Activated CD4-positive, alpha-beta T cell treated with anti-CD3 and anti-CD28 coated beads, Interleukin-2, amount 50 U/mL, for 1 hour (primary cell): Measurements from ENCODE around the gene PDZD4.

Experiments used
- DNase-seq: peaks from one replicate; pipeline ENCODE4 v3.0.0-alpha.2; 2020

PDZD4 gene

DNA sequence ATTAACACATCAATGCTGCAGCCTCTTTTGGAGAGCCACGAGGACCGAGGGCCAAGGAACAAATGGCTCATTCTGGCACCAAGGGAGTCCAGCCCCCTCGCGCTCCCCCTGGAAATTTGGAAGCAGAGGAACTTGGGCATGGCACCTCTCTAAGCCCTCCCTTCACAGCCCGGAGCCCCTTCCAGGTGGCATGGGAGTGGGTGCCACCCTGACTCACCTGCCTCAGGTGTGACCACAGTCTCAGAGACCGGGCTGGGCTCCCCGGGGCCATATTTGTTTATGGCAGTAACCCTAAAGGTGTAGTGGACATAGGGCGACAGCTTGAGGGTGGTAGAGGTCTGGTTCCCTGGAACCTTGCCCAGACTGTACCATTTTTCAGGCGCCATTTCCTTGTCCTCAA lies 36.8 kb upstream of the PDZD4 start:
- DNase-seq, result no peak

DNA sequence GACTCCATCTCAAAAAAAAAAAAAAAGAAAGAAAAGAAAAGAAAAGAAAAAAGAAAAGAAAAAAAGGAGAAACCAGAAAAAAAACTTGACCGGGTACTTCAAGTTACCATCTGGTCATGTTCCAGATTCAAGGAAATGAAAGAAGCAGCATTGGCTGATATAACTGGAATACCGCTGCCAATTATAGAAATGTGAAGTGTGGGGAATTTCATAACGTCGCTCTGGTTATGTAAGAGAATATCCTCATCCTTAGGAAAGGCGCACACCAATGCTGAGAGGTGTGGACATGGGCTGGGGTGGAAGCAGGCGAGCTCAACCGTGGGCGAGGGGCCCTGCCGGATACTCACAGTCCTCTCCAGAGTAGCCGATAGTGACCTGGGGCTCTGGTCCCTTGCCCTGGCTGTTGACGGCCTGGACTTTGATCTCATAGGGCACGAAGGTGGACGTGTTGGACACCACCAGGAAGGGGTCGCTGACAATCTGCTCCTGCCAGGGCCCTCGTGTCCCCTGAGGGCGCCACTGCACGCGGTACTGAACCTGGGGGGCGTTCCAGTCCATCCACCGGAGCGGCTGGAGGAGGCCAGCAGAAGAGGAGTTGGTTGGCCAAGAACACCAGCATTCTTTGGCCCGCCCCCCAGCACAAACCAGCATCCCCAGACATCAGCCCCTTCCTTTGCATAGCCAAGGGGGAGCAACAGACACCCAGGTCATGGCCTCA lies 36.1 kb upstream of the PDZD4 start:
- DNase-seq, result no peak

DNA sequence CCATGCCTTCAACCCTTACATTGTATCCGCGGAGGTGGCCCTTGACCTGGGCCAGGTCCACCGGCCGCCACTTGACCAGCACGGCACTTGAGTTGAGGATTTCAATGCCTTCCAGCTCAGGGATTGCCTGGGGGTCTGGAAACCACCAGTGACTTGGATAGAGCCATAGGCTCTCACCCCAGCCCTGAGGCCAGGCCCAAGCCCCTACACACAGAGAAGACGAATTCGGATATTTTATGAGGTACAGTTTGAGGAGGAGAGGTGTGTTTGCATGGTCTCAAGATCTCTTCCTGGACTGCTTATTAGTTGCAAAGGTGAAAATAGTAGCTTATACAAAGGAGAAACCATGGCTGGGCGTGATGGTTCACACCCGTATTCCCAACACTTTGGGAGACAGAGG lies 35.3 kb upstream of the PDZD4 start:
- no peak for DNase-seq

DNA sequence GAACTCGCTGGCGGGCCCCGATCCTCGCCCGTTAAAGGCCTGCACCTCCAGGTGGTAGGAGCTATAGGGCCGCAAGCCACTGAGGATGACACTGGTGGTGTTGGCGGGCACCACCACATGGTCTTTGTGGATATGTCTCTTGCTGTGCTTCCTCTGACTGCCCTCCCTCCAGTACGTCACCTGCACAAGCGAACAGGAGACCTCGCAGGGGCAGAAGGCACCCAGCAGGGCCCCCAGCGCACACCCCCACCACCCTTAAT lies 34.9 kb upstream of the PDZD4 start:
- DNase-seq, result no peak

DNA sequence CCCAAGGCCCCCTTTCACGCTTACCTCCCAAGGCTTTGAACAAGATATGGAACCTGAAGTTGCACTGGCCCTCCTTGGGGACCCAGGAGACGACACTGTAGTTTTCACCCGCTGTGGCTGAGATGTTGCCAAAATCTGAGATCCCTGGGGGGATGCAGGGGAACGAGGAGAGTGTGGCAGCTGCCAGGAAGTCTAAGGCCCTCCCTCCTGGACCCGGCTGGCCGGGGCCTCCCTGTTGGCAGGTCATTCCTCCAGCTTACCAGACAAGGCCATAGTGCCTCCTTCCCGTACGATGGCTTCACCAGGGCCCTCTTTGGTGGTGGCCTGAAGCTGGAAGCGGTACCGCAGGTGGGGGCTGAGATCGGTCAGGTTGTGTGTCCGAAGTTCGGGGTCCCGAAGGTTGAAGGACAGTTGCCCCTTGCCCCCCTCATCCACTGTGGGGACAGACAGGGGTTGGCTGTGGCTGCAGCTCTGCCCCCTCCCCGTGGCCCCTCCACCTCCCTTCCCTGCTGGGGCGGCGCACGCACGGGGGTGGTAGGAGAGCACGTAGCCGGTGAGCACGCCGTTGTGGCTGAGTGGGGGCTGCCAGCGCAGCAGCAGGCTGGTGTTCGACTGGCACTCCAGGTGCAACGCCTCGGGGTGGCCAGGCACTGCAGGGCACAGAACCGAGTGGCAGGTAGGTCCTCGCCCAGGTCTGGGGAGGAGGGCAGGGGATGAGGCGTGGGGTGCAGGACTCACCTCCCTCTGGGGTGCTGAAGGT lies 34.4 kb upstream of the PDZD4 start:
- DNase-seq, result no peak

DNA sequence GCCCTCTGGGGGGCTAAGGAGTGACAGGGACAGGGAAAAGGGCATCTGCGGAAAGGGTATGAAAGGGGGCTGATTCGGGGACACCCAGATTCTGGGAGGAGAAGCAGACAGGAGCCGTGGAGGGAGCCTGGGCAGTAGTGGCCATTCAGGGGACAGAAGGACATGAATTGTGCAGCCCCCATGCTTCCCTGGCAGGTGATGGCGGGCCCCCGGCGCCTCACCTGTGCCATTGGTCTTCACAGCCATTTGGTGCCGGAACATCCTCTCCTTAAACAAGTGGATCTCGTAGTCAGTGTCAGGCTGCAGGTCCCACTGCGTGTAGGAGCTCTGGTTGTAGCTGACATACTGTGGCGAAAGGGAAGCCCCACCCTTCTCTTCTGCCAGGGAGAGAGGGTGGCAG lies 33.8 kb upstream of the PDZD4 start:
- no peak for DNase-seq

DNA sequence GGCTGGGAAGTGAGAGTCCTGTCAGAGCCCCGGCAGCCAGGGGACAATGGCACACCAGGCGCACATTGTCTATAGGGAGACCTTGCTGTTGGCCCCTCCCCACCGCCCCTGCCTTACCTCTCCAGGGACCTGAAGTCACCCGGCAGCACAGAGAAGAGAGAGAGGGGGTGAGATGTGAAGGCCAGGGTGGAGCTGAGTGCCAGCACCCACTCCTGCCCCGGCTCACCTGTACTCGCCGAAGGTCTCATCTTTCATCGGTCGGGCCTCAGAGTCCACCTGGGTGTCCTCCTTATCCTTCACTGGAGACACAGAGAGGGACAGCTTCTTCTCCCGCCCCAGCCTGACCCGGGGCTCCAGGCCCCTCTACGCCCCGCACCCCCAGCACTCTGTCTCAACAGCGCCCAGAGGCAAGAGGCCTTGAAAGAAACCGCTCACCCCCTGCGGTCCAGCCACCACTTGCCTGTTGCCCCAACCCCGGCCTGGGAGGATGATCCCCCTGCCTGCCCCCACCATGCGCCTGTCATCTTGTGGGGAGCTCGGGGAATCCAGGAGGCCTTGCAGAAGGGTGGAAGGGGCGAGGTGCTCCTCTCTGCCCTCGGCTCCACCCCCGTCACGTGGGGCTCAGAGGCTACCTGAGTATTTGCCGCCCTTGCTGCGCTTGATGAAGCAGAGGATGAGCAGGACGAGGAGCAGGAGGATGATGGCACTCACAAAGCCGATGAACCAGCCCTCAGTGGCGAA lies 33.1 kb upstream of the PDZD4 start:
- DNase-seq, result no peak

DNA sequence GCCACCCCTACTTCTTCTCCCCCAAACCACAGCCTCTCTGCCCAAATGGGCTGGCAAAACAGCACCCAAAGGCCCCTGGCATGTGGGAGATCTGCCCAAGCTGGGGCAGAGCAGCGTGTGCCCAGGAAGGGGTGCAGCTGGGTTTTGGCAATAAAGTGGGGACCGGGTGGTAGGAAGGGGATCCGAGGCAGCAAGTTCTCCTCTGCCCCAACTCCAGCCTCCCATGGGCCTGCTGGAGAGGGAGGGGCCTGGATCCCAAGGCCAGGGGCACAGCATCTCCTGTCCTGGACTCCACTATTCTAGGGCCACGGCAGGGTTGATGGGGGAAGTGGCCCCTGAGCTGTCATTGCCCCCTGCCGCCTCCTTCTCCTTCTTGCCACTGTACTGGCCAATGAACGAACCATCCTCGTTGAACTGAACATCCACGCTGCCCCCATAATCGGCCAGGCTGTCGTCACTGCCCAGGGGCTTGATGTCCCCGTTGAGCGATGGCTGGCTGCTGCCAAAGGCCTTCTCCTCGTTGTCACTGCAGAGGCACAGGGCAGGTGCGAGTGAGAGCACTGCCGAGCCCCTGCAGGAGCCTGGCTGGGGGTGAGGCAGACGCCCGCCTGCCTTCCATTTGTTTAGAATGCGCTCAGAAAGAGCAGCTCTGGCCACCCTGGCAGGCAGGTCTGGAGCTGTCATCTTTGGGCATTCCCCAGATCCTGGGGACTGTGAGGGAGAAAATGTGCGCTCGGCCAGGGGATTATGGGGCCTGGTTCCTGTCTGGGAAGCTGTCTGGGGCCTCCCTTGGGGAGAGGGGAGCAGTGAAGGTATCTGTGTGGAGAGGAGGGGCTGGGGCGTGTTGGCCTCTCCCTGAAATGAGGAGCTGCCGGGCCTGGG lies 32.3 kb upstream of the PDZD4 start:
- DNase-seq, result no peak

DNA sequence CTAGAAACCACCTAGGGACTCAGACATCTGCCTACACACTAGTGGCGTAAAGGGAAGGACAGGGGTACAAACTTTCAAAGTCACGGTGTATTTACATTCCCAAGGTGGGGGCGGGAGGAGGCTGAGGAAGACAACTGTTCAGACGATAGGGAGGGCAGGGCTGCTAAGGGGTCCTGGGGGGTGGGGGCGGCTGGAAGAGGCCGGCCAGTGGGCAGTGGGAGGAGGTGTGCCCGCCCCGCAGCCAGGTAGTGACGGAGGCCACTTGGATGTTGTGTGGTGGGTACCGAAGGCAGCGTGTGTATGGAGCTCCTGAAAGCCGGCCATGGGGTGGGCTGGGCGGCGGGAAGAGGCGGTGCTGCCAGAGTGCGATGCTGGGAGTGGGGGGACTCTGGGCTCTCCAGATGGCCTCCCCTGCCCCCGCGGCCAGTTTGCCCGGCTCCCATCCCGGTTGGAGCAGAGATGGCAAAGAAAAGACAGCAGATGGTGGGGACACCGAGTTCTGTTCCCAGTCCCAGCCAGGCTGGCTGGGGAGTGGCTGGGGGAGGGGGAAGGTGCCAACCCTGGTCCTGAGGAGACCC lies 31.5 kb upstream of the PDZD4 start:
- DNase-seq, result no peak

DNA sequence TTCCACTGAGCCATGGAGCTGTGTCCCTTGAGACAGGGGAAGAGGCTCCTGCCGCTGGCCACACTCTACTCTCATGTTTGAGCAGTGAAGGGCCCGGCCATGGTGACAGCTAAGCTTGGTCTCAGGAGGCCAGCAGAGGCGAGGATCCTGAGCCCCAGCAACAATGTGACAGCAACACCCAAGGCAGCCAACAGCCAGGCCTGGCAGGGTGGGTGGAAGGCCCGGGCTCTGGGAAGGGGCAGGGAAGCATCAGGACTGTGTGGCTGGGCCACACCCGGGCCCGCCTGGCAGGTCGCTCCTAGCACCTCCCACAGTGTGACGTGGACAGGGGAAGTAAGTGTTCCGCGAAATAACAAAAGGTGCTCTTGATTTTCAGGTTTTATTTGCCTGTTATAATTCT lies 30.8 kb upstream of the PDZD4 start:
- DNase-seq, result no peak

DNA sequence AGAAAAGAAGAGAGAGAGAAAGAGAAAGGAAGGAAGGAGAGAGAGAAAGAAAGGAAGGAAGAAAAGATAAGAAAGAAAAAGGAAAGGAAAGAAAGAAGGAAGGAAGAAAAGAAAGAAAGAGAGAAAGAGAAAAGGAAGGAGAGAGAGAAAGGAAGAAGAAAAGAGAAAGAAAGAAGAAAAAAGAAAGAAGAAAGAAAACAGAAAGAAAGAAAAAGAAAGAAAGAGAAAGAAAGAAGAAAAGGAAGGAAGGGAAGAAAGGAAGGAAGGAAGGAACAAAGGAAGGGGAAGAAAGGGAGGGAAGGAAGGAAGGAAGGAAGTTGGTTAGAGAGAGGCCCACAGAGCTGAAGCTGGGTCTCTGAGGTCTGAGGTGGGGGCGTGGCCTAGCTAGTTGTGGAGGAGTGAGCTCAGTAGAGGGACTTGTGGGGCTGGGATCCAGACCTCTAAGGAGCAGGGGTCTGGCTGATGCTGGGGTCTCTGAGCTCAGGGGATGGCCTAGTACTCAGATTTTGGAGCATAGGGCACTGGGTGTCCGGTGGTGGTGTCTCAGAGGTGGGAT lies 27.1 kb upstream of the PDZD4 start:
- no peak for DNase-seq

DNA sequence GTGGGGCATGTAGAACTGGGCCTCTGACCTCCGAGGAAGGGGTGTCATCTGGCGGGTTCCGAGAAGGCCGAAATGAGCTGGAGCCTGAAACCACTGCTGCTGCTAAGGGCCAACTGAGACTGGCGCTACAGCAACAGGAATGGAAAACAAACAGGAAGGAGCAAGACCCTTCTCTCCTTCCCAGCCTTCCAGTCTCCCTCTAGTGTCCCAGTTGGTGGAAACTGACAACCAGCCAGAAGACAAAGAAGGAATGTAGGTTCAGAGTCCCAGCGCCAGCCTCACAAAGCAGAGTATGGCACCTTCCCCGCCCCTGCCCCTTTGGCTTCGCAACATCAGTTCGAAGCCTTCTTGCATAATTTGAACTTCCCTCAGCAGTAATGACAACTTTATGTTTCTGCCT lies 24.4 kb upstream of the PDZD4 start:
- DNase-seq, result no peak

DNA sequence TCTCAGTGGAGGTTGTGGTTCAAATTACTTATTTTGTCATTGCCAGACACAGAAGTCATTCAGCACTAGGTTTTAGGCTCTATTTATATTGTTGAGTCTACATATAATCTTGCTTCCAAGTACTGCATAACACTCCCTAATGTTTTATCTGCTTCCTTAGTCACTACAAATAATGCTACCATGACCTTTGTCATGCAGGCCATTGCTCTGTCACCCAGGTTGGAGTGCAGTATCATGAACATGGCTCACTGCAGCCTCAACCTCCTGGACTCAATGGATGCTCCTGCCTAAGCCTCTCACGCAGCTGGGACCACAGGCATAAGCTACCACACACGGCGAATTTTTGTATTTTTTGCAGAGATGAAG lies 23.5 kb upstream of the PDZD4 start:
- DNase-seq, result no peak

DNA sequence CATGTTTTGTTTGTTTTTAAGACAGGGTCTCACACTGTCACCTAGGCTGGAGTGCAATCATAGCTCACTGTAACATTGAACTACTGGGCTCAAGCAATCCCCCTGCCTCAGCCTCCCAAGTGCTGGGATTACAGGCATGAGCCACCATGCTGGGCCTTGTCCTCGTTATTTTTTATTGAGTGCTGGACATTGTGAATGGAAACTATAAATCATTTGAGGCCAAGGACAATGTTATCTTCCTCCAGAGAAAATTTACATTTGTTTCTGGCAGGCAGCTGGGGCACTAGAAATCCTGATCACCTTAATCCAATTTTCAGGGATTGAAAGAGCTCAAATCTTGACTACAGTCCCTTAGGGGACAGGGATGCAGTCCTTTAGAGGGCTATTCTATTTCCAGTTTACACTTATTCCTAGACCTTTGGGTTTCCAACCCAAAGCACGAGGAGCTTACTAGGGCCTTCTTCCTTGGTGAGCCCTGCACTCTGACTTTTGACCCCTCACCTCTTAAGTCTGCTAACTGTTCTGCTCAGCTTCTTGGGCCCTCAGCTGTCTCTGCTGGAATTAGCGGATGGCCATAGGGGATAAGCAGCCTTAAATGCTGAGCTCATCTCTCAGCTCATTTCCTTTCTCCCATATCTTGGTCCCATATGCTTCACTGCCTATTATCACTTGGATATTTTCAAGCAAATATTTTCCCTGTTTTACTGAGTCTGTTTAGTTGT lies 23.0 kb upstream of the PDZD4 start:
- DNase-seq, result no peak

DNA sequence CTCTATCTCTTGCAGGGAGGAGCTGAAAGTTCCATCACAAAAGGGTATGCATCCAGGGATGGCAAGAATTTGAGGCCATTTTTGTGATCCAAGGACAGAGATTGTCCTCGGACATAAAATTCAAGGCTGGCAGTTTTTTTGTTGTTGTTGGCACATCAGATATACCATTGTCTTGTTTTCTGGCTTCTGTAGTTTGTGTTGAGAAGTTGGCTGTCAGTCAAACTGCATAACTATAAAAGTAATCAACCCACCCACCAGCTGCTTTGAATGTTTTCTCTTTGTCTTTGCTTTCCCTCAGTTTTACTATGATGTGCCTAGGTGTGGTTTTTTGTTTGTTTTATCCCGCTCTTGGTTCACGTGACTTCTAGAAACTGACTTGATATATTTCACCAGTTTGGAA lies 21.6 kb upstream of the PDZD4 start:
- DNase-seq, result no peak

DNA sequence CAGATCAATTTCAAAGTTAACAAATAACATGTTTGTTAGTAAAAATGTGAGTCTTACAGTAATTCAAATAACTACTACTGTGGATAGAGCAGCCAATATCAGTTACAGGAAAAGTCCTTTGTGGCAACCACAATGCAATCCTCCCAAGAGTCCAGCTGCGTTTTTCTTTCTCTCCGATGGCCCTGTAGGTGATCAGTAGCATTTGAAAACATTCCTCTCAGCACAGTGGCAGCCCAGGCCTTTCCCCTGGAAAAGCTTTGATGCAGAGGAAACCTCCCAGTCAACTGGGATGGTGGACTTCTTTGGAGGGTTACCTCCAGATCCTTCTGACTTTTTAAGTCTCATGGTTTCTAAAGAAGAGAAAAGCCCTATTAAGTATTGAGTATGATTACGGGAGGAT lies 18.0 kb upstream of the PDZD4 start:
- no peak for DNase-seq

DNA sequence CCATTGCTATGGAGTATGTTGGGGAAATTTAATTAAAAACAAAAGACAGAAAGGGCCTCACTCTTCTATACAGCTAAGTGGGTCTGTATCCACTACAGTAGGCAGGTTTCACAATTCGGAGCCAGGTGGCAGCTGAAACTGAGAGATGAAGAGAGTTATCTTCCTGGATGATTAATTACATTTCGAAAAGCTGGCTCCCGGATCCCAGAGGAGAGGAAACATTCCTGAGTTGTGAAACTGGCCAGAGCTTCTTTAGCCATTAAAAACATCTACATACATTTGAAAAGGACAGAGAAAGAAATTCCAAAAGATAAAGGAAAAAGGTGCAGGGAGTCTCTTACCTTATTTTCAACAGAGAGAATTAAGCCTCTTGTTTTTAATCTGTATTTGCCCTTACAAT lies 15.5 kb upstream of the PDZD4 start:
- no peak for DNase-seq

DNA sequence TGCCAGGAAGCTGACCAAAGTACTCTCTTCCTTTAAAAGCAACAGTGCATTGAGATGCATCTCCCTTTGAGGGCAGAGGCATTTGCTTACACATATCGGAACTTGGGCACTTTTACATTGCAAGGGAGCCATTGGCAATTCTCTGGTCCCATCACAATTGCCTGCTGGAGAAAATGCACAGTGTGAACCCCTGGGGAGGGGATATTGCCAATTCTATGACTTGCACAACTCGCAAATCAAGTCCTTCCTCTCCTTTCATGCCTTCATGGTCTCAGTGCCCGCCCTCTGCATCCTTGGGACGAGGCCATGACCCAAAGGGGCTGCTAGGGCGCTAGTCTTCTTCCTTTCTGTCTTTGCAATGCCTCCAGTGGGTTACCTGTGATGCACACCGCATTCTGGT lies 14.9 kb upstream of the PDZD4 start:
- no peak for DNase-seq

DNA sequence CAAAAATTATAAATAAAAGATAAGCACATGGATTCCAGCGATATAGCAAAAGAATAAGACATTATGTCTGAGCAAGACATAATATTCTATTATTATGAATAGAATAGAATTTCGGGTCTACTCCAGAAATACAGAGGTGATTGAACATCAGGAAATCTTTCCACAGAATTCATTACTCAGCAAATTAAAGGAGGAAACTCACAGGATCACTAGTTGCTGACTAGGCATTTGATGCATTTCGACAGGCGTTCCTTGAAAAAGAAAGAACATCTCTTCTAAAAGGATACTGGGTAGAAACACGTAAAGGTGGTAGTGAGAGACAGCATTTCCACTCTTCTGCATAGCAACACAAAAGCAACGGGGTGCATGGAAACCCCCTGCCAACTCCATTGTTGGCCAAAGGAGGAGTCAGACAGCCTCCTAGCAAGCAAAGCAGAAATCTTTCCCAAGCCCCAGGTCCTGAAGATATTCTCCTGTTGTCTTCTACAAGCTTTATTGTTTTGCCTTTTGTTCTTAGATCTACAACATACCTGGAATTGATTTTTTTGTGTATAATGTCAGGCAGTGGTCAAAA lies 14.3 kb upstream of the PDZD4 start:
- DNase-seq, result no peak

DNA sequence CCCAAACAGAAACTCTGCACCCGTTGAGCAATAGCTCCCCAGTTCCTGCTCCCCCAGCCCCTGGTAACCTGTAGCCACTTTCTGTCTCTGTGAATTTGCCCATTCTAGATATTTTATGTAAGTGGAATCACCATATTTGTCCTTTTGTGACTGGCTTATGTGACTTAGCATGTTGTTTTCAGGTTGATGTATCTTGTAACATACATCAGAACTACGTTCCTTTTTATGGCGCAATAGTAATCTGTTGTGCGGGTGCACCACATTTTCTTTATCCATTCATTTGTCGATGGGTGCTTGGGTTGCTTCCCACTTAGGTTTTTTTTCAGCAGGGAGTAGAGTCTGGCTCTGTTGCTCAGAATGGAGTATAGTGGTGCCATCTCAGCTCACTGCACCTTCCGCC lies 6.6 kb upstream of the PDZD4 start:
- DNase-seq, result no peak

DNA sequence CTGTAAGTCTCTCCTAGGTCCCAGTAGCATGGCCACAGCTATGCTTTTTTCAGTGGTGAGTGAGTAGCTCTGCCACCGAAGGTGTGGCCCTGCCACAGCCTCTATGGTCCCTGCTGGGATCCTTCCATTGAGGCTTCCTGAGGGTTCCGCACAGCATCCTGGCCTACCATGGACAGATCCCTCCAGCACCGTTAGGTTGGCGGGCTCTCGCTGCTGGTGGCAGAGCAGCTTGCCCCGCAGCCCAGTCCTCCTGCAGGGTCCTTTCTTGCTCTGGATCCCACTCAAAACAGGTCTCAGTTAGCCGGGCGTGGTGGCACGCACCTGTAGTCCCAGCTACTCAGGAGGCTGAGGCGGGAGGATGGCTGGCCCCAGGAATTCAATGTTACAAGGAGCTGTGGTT lies 2.4 kb upstream of the PDZD4 start:
- DNase-seq, result no peak
